Gastroesophageal sphincter (tissue), 4 donors: ENCODE results near the gene TMEM164. TPM values are rescaled to one million over a fixed set of nuclear protein-coding genes. Genes with fewer than 3 reads are reported as not detected.

Source experiments
- ATAC-seq: fragments of 150-250 bp; one replicate; pipeline ENCODE4 v1.9.1; 2016; ENCODE audit warnings: mild to moderate bottlenecking, moderate library complexity
- H3K27ac ChIP-seq, 4 donors: fragments of 200-600 bp; sonication (generic) in 3 of 4; 1 replicate in 3 of 4; 2 replicates in 1 of 4; pipeline ENCODE4 v1.5.1; 2016 to 2019
- H3K27me3 ChIP-seq: fragments of 200-600 bp; sonication (generic); one replicate; pipeline ENCODE4 v1.5.1; 2019
- H3K36me3 ChIP-seq, 2 donors: fragments of 200-600 bp; sonication (generic); one replicate each; pipeline ENCODE4 v1.5.1; 2019; ENCODE audit warnings: control low read depth in 1 of 2
- H3K4me1 ChIP-seq, 3 donors: fragments of 200-600 bp; sonication (generic); 1 replicate in 2 of 3; 2 replicates in 1 of 3; pipeline ENCODE4 v1.5.1; 2016 to 2019; ENCODE audit warnings: control low read depth in 2 of 3
- H3K4me3 ChIP-seq, 2 donors: fragments of 200-600 bp; sonication (generic); one replicate each; pipeline ENCODE4 v1.5.1; 2019; ENCODE audit warnings: mild to moderate bottlenecking in 1 of 2, moderate library complexity in 1 of 2
- H3K9me3 ChIP-seq, 3 donors: fragments of 200-600 bp; sonication (generic); one replicate each; pipeline ENCODE4 v1.5.1; 2017 to 2019; ENCODE audit warnings: control low read depth in 2 of 3
- CTCF ChIP-seq, 4 experiments: fragments of 200-600 bp in 2 of 4; fragments of 450-650 bp in 2 of 4; sonication (generic) in 1 of 4; IDR thresholded peaks; one replicate each; pipeline ENCODE4 v1.5.1; 2017 to 2019; ENCODE audit warnings: antibody characterized with exemption in 4 of 4, mild to moderate bottlenecking in 2 of 4, moderate library complexity in 2 of 4
- EP300 ChIP-seq: sonication (generic); formaldehyde crosslinking; IDR thresholded peaks from one replicate; pipeline ENCODE4 v1.6.1; 2017; ENCODE audit warnings: antibody characterized with exemption, mild to moderate bottlenecking
- POLR2A ChIP-seq, 2 donors: fragments of 450-650 bp; IDR thresholded peaks; one replicate each; pipeline ENCODE4 v1.6.1; 2017; ENCODE audit warnings: antibody characterized with exemption in 2 of 2, mild to moderate bottlenecking in 2 of 2, moderate library complexity in 1 of 2
- POLR2AphosphoS5 ChIP-seq: sonication (generic); formaldehyde crosslinking; IDR thresholded peaks from one replicate; pipeline ENCODE4 v1.6.1; 2017; ENCODE audit warnings: antibody characterized with exemption
- WGBS, 2 donors: methylation state at CpG; one replicate each; pipeline ENCODE4 v1.1.5; 2018; ENCODE audit warnings: low coverage in 1 of 2; 5-methylcytosine and 5-hydroxymethylcytosine counted together
- total RNA-seq, 4 donors: library from RNA; depleted of rRNA; stranded (reverse); fragments of >200 nt; gene quantifications; one replicate each; pipeline ENCODE4 v1.1.0, GENCODE V29; 2016

TMEM164 gene
- total RNA-seq, 4 donors from 2014 or later = 7.8 to 12.9 (median 11.7) TPM

GRCh38 chrX:110086162-110086915 lies 83.4 kb downstream of the TMEM164 start:
- Histone ChIP-seq H3K27ac (no peak overlapping the region), H3K4me1 (peaks cover 0 to 13% (median 0%) of the 10 kb centered on the region in 3 donors), H3K27me3 (no peaks in the 10 kb centered on the region), H3K36me3 (no peaks in the 10 kb centered on the region), H3K4me3 (no peak overlapping the region), H3K9me3 (no peaks in the 10 kb centered on the region)
- TF ChIP-seq POLR2AphosphoS5 (no peak), CTCF (IDR thresholded peaks at IDR 0.05) (no peak), POLR2A (IDR thresholded peaks at IDR 0.05) (no peak), EP300 (no peak)
- no peak for ATAC-seq

- no peak overlapping the region for H3K4me3 ChIP-seq
- 92% methylated on average over 2 of the region's 2 CpGs; no CpG with 5 or more reads in 1 of the 2 donors for WGBS, 2 donors
- peak; percentile 43 for ATAC-seq
Observed at GRCh38 chrX:110086916-110087484, 84.1 kb downstream of the TMEM164 start.

DNA sequence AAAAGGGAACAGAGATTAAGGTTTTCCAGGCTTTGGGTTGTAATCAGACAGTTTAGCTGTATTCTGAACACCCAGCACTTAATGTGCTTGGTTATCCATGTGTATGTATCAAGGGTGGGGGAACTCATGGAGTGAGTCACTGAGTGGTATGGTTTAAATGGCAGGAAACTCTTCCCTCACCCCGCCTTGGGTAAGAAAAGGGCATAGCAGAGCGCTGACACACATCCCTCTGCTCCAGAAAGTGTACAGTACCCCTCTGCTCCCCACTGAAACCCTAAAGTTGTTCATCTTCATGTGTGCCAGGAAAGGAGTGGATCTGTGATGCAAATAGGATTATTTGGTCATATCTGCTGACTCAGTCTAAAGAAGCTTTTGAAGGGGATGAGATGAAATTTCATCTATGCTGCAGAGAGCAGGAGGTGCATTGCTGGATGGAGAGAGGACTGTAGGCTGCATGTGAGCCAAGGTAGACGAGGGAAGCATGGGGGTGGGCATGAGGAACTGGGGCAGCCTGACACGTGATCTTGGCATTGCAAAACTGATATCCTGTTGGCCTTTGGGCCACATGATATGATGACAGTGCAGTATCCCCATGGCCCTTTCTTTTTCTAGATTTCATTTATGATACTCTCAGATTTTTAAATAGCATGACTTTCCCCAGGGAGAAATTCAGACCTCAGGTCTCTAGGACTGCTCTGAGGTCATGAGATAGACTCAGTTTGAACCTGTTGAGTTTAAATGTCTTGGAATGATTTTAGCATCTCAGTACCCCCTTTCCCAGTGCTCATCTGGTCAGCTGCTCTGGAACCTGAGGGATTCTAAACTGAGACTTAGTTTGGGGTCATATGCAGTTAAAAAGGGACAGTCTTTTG lies 84.8 kb downstream of the TMEM164 start:
- Histone ChIP-seq H3K36me3 (no peaks in the 10 kb centered on the region), H3K27me3 (no peaks in the 10 kb centered on the region), H3K9me3 (no peaks in the 10 kb centered on the region), H3K4me1 (no peaks in the 10 kb centered on the region), H3K4me3 (no peak overlapping the region), H3K27ac (no peak overlapping the region)
- ATAC-seq = no peak
- WGBS, 2 donors = 63 to 73% methylated on average over 2 of the region's 4 CpGs
- TF ChIP-seq CTCF (IDR thresholded peaks at IDR 0.05) (no peak), POLR2AphosphoS5 (no peak), POLR2A (IDR thresholded peaks at IDR 0.05) (no peak), EP300 (no peak)

More at GRCh38 chrX:110086916-110087484, 84.1 kb downstream of the TMEM164 start:
- Histone ChIP-seq H3K36me3 (no peaks in the 10 kb centered on the region), H3K27ac (no peak overlapping the region), H3K27me3 (no peaks in the 10 kb centered on the region), H3K9me3 (no peaks in the 10 kb centered on the region), H3K4me1 (peaks cover 0 to 7% (median 0%) of the 10 kb centered on the region in 3 donors)
- TF ChIP-seq POLR2A (IDR thresholded peaks at IDR 0.05) (no peak), EP300 (no peak), CTCF (IDR thresholded peaks at IDR 0.05) (no peak), POLR2AphosphoS5 (no peak)

- no peaks in the 10 kb centered on the region for H3K36me3 ChIP-seq
- H3K9me3 ChIP-seq = no peaks in the 10 kb centered on the region
- H3K4me1 ChIP-seq = no peaks in the 10 kb centered on the region
- no peaks in the 10 kb centered on the region for H3K27me3 ChIP-seq
- WGBS, 2 donors = 89 to 90% methylated on average over 3 to 5 of the region's 6 CpGs
- TF ChIP-seq POLR2AphosphoS5 (no peak), EP300 (no peak), CTCF (IDR thresholded peaks at IDR 0.05) (no peak)
- no peak overlapping the region for H3K27ac ChIP-seq
- no peak overlapping the region for H3K4me3 ChIP-seq
- no peak for ATAC-seq
Observed at GRCh38 chrX:110089656-110090403, 86.9 kb downstream of the TMEM164 start.
